WI38 (cell line): Measurements from ENCODE around the gene LPCAT2.

Source experiments
- H3K4me3 ChIP-seq: 2 replicates; pipeline ENCODE4 v1.5.1; 2011; ENCODE audit warnings: low read depth, mild to moderate bottlenecking, control low read depth, low read length
- CTCF ChIP-seq: IDR thresholded peaks from 2 replicates; pipeline ENCODE4 v1.5.1; 2012; ENCODE audit warnings: low read depth, mild to moderate bottlenecking, control low read depth, low read length

The LPCAT2 gene

GRCh38 chr16:55481023-55481422, 27.8 kb upstream of the LPCAT2 start:
- H3K4me3 ChIP-seq = peak overlapping the region; percentile 95
- TF ChIP-seq CTCF = no peak

- no peak for TF ChIP-seq CTCF
- peak overlapping the region; percentile 16; the same call in 1 of the 2 replicates for H3K4me3 ChIP-seq
These were observed 26.8 kb upstream of the LPCAT2 start for GRCh38 chr16:55482056-55482455.

GRCh38 chr16:55487048-55487803, 21.6 kb upstream of the LPCAT2 start:
- no peak overlapping the region for H3K4me3 ChIP-seq
- TF ChIP-seq CTCF = no peak

- H3K4me3 ChIP-seq = no peak overlapping the region
- no peak for TF ChIP-seq CTCF
These were observed 20.6 kb upstream of the LPCAT2 start for GRCh38 chr16:55488306-55488705.

- TF ChIP-seq CTCF = no peak
- H3K4me3 ChIP-seq = no peak overlapping the region
These were observed 19.5 kb upstream of the LPCAT2 start for GRCh38 chr16:55489119-55489955.

- H3K4me3 ChIP-seq = no peak overlapping the region
- TF ChIP-seq CTCF = no peak
These were observed 19.0 kb upstream of the LPCAT2 start for GRCh38 chr16:55489956-55490265.

GRCh38 chr16:55490301-55490700, 18.6 kb upstream of the LPCAT2 start:
- no peak overlapping the region for H3K4me3 ChIP-seq
- no peak for TF ChIP-seq CTCF
